HG02610 (cell line): ENCODE results near the gene TRIM50.
"Not testable (repeated sequence)": the region's sequence is repeated elsewhere in the genome, so short reads cannot be mapped to it uniquely, and the experiment has no call there.

Experiments used
- ATAC-seq: cut with Tn5 transposase; IDR thresholded peaks from one replicate; pipeline ENCODE4 v1.9.1; 2021; ENCODE audit warnings: mild to moderate bottlenecking, moderate library complexity; ENCODE audit not compliant: unreplicated experiment

TRIM50 gene

DNA sequence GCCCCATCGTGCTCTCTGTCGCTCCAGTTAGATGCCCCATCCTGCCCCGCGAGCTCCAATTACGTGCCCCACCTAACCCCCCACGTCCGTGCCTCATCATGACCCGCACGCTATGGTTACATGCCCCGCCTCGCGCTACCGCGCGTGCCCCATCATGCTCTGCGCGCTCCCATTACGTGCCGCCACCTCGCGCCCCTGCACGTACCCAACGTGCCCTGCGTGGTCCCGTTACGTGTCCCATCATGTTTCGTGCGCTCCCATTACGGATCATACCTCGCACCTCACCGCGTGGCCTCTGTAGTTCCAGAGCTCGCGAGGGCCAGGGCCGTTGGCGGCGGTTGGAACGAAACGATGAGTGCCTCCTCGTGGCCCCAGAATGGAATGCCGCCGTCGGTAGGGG lies at the start of gene TRIM50, which contains the start of gene FKBP6:
TRIM50 (minus strand) TSS at position 161 of the 400 bp plus-strand sequence. CDS start 3,295 bp downstream, outside the sequence.
FKBP6 (plus strand) TSS at position 240 of the 400 bp plus-strand sequence. CDS start 268 bp downstream, outside the sequence.
- not testable (repeated sequence) for ATAC-seq

DNA sequence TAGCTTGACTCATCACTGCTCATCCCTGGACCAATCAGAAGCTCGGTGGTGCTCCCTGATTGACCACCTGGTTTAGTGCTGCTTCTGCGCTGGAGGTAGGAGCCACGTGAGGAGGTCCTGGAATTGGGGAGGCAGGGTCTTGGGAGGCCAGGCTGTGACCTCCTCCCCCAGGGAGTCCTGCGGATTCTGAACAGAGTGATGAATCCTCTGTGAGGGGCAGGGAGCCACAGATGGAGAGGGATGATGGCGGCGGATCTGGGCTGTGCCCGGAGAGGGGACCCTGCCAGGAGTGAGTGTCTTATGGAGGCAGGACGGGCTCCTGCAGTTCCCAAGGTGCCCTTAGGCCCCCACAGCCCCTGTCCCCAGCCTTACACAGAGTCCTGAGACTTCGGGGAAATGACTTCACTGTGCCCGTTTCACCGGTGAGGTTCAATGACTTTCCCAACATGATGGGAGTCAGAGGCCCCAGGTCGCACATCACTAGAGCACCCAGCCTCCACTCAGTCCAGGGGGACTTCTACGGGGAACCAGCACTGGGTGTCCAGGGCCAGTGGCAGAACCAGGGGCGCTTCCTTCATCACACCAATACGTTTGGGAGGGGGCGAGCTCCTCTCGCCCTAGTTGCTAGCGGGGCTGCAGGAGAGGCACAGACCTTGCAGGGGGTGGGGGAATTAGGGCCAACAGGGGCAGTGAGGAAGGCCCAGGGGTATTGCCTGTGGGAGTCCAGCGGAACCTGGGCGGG lies 49.0 kb upstream of the TRIM50 start:
- ATAC-seq: no peak

DNA sequence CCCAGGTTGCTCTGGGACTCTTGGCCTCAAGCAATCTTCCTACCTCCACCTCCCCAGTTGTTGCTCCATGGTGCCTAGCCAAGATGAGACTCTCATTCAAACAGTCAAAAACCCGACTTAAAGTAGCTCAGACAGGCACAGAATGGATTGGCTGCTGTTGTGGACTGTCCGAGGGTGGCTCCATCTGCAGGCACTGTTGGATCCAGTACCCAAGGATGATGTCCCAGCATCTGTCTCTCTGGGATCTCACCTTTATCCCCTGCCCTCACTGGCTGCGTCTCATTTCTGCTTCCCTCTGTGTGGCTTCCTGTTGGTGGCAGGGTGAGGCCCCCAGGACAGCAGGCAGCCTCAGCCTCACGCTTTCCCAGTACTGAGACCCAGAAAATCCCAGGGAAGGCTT lies 48.4 kb upstream of the TRIM50 start:
- ATAC-seq: not testable (repeated sequence)

DNA sequence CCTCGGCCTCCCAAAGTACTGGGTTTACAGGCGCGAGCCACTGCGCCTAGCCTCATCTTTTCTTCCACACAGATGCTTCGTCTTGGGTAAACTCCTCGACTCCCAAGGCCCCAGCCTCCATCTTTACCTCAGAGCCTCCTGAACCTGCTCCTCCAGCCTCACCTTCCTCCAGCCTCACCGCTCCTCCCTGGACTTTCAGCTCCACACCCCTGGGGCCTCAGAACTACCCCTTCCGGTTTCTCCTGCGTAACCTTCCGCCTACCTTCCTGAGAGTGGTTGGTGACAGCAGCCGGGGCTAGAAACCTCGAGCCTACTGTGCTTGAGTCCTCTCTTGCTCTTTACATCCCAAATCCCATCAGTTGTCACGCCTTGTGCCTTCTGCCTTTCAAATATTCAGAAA lies 45.9 kb upstream of the TRIM50 start:
- ATAC-seq: no peak

DNA sequence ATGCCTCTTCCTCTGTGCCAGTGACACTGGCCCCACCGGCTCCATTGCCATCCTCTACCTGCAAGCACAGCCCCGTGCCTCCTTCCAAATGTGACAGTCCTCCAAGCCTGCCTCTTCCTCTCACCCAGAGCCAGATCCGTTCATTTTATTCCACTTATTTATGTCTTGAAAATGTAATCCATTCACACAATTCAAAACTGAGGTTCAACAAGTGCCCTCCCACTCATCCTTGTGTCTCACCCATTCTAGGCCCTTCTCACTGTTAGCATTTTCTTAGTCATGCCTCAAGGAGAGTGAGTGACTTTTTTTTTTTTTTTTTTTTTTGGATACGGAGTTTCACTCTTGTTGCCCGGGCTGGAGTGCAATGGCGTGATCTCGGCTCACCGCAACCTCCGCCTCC lies 41.7 kb upstream of the TRIM50 start:
- no peak for ATAC-seq

DNA sequence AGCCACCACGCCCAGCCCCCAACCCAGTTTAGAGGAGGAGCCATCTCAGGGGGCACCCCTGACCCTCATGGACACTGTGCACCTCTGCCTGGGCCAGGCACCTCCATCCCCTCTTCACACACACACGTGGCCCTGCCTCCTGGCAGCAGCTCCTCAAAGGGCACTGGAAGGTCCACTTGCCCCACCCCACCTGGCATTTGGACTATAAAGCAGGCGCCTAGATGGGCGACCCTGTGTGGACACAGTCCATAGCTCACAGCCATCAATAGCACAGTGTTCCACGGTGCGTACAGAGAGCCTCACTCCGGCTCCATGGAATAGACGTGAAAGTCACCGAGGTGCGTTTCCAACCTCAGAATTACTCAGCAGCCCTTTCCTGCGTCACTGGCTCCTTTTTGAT lies 41.1 kb upstream of the TRIM50 start:
- no peak for ATAC-seq

DNA sequence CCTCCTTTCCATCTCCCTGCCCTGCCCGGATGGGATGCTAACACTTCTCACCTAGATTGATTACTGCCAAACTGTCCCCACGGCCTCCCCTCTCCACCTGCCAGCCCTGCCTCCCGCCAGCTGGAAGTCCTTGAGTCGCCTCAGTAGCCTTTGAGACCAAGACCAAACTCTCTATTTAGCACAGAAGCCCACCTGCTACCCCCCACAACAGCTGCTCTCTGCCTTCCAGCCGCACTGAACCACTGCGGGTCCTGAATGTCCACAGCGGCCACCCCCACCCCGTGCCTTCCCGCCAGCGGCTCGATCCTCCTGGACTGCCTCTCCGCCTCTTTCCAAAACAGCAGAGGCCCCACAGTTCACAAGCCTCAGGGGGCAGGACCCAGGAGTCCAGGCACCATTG lies 39.1 kb upstream of the TRIM50 start:
- no peak for ATAC-seq

DNA sequence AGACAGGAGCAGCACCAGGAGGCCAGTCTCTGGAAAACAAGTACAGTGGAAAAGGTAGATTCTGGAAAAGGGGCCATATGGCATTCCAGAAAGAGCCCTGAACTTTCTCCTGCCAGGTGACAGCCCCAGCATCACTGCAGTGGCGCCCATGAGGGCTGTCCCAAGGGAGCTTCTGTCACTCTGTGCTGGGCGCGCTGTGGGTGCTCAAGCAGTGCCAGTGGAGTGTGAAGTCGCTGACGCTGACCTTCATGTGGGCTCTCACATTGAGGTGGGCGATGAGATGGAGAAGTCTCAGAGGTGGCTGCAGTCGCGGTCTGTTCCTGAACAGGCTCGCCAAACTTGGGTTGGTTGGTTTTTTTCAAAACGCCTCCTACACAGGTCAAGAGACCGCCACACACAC lies 38.2 kb upstream of the TRIM50 start:
- no peak for ATAC-seq

DNA sequence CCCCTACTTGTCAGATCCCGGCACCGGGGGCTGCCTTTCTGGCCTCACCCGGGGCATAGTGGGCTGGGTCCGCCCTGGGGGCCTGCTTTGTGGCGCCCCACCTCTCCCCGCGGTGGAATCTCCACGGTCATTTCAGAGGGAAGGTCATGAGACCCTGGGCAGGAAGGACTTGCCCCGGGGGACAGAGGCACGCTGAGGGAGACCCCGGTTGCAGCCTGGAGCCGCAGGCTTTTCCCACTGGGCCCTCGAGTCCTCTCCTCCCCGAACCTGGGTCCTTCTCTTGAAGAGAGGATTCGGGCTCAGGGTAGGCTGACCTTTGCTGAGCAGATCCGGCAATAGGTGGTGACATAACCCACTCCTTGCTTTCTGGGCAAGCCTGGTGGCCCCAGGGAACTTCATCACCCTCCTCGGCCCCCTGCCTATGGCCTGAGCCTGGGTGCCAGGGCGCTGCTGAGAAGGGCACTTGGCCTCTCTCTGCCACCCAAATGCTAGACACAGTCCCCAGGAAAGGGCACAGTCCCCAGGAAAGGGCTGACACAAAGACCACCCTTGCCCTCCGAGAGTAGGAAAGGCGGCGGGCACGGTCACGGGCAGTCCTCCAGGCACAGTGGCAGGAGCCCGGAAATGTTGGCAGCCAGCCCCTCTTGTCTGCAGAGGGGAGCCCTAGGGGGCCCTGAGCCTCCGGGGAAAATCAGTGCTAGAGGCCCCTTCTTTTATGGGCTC lies 36.3 kb upstream of the TRIM50 start:
- ATAC-seq: no peak

DNA sequence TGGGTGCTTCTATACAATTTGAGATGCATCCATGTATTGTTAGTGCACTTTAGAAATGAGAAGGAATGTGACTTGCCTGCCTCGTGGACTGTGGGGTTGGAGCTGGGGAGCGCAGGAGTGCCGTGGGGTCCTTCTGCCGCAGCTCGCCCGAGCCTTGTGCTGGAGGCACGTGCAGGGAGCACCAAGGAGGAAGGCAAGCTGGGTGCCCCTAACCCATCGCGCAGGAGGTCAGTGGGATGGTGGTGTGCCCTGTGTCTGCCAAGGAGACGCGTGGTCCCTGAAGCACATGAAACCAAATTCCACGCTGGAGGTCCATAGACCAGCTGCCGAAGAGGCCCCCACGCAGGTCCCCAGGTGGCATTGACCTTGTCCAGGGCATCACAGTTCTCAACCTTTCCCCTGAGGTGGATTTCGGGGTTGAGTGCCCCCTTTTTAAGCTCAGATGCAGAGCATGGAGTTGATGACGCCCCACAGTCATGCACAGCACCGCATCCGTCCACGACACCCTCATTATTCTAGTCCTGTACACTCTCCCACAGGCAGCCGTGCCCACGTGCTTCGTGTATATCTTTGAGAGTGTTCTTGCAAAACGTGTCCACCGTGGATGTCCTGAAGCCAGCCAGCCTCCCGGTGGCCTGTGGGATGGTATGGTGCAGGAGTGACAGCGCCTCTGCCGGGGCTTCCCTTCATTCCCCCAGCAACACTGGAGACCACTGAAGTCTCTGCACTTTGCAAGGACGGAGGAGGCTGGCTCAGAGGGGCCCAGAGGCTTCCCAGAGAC lies 35.5 kb upstream of the TRIM50 start:
- ATAC-seq: no peak

DNA sequence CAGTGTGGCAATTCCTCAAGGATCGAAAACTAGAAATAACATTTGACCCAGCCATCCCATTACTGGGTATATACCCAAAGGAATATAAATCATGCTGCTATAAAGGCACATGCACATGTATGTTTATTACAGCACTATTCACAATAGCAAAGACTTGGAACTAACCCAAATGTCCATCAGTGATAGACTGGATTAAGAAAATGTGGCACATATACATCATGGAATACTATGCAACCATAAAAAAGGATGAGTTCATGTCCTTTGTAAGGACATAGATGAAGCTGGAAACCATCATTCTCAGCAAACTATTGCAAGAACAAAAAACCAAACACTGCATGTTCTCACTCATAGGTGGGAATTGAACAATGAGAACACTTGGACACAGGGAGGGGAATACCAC lies 32.7 kb upstream of the TRIM50 start:
- ATAC-seq: not testable (repeated sequence)

DNA sequence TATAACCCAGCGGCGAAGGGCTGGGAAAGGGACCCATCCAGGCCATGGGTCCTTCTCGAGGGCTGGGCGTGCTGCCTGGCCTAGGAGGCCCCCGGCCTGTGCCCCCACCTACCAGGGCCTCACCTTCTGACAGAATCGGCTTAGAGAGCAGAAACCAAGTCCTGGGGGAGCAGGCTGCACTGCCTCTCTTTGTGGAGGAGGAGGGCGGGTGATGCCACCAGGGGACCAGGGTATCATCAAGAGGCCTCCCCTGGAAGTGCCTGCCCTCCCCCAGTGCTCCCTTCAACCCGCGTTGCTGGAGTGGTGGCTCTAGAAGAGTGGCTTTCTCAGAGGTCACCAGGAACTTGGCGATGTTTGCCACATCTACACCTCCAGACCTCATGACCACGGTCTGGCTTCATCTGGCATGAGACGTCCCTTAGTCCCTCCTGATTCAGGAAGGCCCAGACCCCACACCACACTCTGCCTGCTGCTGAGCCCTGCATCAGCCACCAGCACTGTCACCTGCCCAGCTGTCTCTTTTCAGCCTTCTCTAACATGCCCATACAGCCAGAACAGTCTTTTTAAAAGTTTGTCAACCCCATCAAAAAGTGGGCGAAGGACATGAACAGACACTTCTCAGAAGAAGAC lies 32.0 kb upstream of the TRIM50 start:
- no peak for ATAC-seq

DNA sequence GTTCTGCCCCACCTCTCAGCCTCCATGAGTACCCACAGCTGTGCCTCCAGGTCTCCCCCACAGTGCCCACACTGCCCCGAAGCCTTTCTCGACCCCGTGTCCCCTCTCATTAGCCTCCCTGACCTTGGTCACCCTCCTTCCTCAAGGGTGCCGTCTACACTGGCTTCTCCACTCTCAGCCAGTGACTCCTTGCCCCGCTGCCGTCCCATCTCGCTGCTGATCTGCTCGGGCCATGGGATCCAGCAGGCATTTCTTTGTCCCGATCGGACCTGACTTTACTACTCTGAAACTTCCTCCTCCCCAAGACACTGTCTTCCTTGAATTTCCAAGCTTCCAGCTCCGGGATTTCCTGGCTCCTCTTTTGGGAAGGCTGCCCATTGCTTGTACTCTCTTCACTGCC lies 31.4 kb upstream of the TRIM50 start:
- no peak for ATAC-seq

DNA sequence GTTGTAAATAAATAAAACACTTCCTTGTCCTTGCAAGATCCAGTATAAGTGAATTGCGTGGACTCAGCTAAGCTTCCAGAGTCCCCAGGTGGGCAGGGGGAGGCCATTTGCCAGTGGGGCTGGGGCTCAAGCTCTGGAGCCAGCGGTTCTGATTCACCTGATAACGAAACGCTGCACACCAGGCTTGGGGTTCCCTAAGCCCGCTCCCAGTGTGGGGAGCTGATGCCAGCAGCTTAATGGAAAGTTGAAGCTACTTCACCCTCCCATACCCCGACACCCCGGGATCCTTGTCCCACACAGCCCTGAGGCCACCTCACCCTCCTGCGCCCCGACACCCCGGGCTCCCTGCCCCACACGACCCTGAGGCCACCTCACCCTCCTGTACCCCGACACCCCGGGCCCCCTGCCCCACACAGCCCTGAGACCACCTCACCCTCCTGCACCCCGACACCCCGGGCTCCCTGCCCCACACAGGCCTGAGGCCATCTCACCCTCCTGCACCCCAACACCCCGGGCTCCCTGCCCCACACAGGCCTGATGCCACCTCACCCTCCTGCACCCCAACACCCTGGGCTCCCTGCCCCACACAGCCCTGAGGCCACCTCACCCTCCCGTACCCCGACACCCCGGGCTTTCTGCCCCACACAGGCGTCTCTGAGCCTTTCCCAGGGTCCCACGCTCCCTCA lies 30.9 kb upstream of the TRIM50 start:
- no peak for ATAC-seq

DNA sequence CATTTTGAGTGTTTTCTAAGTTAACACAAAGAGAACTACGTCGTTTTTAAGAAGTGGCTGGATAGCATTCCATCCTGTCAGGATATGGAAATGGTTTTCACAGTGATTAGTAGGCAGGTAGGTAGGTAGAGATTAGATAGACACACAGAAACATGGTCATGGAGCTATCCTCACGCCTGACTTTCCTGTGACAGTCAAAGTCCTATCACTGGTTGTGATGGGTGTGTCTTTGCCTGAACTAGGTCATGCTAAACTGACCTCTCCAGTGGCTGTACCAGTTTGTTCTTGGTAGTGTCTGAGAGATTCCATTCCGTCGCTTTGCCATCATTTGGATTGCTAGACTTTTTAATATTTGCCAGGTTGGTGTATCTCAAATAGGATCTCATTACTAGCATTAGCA lies 28.3 kb upstream of the TRIM50 start:
- ATAC-seq: no peak

DNA sequence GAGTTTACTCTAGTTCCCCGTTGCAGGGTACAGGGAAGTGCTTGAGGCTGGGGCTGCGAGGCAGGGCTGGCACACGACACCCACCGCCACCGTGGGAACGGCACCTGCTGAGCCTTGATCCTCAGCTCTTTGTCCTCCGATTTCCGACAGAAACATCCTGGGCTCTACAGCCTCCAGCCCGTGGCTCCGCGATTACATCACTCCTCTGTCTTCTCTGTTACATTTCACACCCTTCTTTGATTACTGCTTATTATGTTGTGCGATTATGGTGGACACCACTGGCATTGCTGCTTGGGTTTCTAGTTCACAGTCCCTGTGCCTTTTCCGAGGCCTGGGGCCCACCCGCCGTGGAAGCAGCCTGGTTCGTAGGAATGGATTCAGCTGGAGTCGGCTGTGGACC lies 26.9 kb upstream of the TRIM50 start:
- ATAC-seq: no peak

DNA sequence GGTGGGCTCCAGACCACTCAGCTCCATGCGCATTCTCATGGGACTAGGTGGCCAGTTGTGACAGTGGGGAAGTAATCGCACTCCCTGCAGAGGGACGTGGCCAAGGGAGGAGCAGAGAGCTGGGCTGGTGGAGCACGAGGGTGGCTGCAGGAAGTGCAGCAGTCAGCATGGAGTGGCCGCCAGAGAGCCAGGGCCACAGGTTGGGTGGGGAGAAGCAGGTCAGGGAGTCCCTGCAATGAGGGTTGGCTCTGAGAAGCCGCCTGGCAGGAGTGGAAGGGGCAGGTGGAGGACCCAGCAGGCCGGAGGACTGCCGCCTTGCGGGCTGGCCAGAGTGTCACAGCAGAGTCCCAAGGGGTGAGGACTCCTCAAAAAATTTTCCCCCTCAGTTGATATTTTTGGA lies 26.3 kb upstream of the TRIM50 start:
- no peak for ATAC-seq

DNA sequence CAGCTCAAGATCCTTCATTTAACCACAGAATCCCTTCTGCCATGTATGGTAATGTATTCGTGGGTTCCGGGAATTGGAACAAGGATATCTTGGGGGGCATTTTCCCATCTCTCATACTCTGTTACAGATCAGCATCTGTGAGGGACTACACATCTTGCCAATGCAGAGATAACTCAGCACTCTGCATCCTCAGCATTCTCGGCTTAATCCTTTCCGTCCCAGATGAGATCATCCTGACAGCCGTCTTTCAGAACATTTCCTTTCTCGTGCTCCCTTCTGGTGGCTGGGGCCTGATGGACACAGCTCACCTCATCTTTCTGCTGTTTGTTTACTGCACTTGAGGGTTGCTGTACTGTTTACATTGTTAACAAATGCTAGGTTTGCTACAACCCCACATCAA lies 25.4 kb upstream of the TRIM50 start:
- ATAC-seq: no peak

DNA sequence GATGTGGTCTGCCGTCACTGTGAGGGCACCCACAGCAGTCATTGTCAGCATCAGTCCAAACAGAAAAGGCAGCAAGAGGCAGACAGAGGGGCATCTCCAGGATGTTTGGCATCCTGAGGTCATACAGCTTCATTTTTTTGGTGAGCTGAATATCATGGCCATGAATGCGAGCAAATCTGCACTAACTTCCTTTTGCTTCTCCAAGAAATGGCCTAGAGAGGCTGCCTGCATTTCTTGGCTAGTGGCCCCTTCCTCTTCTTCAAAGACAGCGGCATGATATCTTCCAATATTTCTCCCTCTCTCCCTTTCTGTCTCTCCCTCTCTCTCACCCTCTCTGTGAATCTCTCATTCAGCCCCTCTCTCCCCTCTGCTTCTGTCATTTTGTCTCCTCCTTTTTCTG lies 24.9 kb upstream of the TRIM50 start:
- ATAC-seq: no peak

DNA sequence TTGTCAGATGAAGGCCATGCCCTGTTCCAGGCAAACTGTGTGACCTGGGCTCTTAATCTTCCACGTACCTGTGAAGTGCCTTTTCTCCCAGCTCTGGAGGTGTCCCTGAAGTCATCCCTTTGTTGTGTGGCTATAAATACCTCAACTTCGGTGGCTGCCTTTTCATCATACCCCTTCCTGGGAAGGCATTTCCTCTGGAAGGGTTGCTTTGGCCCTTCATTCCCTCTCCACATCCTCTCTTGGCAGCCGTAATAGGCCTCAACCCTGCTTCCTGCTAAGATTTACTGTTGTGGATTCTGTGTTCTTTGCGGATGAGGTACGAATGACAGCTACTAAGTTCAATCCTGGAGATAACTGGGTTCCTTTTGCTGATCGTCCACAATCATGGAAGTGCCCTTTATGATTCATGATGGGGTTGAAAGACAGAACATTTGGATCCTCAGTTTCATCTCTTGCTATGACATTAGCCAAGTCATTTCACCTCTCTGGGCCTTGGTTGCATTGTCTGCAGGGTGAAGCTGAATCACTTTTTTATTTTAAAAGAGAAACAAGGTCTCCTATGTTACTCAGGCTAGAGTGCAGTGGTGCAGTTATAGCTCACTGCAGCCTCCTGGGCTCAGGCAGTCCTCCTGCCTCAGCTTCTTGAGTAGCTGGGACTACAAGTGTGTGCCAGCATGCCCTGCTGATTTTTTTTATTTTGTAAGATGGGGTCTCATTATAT lies 23.7 kb upstream of the TRIM50 start:
- no peak for ATAC-seq
